Gastroesophageal sphincter (tissue), 3 donors: ENCODE measurements around the gene MYMX.

Experiments
- CTCF ChIP-seq, 4 experiments: fragments of 200-600 bp in 2 of 4; fragments of 450-650 bp in 2 of 4; sonication (generic) in 1 of 4; IDR thresholded peaks; one replicate each; pipeline ENCODE4 v1.5.1; 2017 to 2019; ENCODE audit warnings: antibody characterized with exemption in 4 of 4, mild to moderate bottlenecking in 2 of 4, moderate library complexity in 2 of 4
- POLR2A ChIP-seq, 2 donors: fragments of 450-650 bp; IDR thresholded peaks; one replicate each; pipeline ENCODE4 v1.6.1; 2017; ENCODE audit warnings: antibody characterized with exemption in 2 of 2, mild to moderate bottlenecking in 2 of 2, moderate library complexity in 1 of 2

- no peak for TF ChIP-seq POLR2A (IDR thresholded peaks at IDR 0.05)
- no peak for TF ChIP-seq CTCF (IDR thresholded peaks at IDR 0.05)
Observed at GRCh38 chr6:44262467-44263353, 46.0 kb downstream of the MYMX start.
